Neuronal stem cell (in vitro differentiated cells): ENCODE data around the gene ADAT3.
A peak's percentile ranks its signal among the peaks of the same experiment; 100 is the strongest.
"Not testable (repeated sequence)": the region's sequence is repeated elsewhere in the genome, so short reads cannot be mapped to it uniquely, and the experiment has no call there.

Experiments
- DNase-seq: peaks from one replicate; pipeline ENCODE4 v3.0.0-alpha.2; 2013; ENCODE audit warnings: low spot score
- H2AFZ ChIP-seq: one replicate; pipeline ENCODE4 v1.6.1; 2013; ENCODE audit warnings: mild to moderate bottlenecking, low read length, inconsistent platforms
- H2AK5ac ChIP-seq: 2 replicates; pipeline ENCODE4 v1.6.1; 2013; ENCODE audit warnings: low read depth, mild to moderate bottlenecking, inconsistent platforms, low read length, moderate library complexity, mixed read lengths
- H2BK120ac ChIP-seq: 2 replicates; pipeline ENCODE4 v1.6.1; 2013; ENCODE audit warnings: low read depth, mild to moderate bottlenecking, inconsistent platforms, low read length, moderate library complexity, mixed read lengths
- H2BK12ac ChIP-seq: one replicate; pipeline ENCODE4 v1.6.1; 2013; ENCODE audit warnings: low read length, inconsistent platforms
- H2BK15ac ChIP-seq: 2 replicates; pipeline ENCODE4 v1.6.1; 2013; ENCODE audit warnings: mild to moderate bottlenecking, low read length, inconsistent platforms, mixed read lengths
- H2BK5ac ChIP-seq: one replicate; pipeline ENCODE4 v1.6.1; 2013; ENCODE audit warnings: inconsistent platforms, mild to moderate bottlenecking, low read length, moderate library complexity
- H3K14ac ChIP-seq: one replicate; pipeline ENCODE4 v1.6.1; 2013; ENCODE audit warnings: low read length, inconsistent platforms
- H3K18ac ChIP-seq: 2 replicates; pipeline ENCODE4 v1.6.1; 2013; ENCODE audit warnings: low read length, inconsistent platforms
- H3K23ac ChIP-seq: 2 replicates; pipeline ENCODE4 v1.6.1; 2013; ENCODE audit warnings: low read depth, mild to moderate bottlenecking, mixed read lengths, low read length, inconsistent platforms; ENCODE audit not compliant: poor library complexity
- H3K27ac ChIP-seq: replicated peaks from 3 replicates; pipeline ENCODE4 v1.5.1; 2013; ENCODE audit warnings: low read length, inconsistent platforms
- H3K27me3 ChIP-seq, 3 experiments: 2 replicates each; pipeline ENCODE4 v1.6.1; 2013; ENCODE audit warnings: low read length in 3 of 3, mild to moderate bottlenecking in 2 of 3, inconsistent platforms in 1 of 3, low read depth in 1 of 3, mixed read lengths in 1 of 3, moderate library complexity in 1 of 3; ENCODE audit not compliant: control insufficient read depth in 3 of 3, insufficient read depth in 3 of 3
- H3K36me3 ChIP-seq, 2 donors: replicated peaks in 1 of 2; 2 replicates each; pipeline ENCODE4 v1.6.1; 2013; ENCODE audit warnings: low read length in 2 of 2; ENCODE audit not compliant: control insufficient read depth in 2 of 2, insufficient read depth in 2 of 2
- H3K4ac ChIP-seq: 2 replicates; pipeline ENCODE4 v1.6.1; 2013; ENCODE audit warnings: inconsistent platforms, mild to moderate bottlenecking, low read length, moderate library complexity
- H3K4me1 ChIP-seq, 2 donors: 1 replicate in 1 of 2; 2 replicates in 1 of 2; pipeline ENCODE4 v1.6.1; 2013; ENCODE audit warnings: low read length in 2 of 2, low read depth in 1 of 2; ENCODE audit not compliant: control insufficient read depth in 2 of 2, insufficient read depth in 1 of 2
- H3K4me2 ChIP-seq: one replicate; pipeline ENCODE4 v1.6.1; 2013; ENCODE audit warnings: mild to moderate bottlenecking, low read length, inconsistent platforms; ENCODE audit not compliant: insufficient read depth, poor library complexity, severe bottlenecking
- H3K4me3 ChIP-seq, 2 donors: 2 replicates each; pipeline ENCODE4 v1.5.1; 2013; ENCODE audit warnings: low read length in 2 of 2, mild to moderate bottlenecking in 2 of 2, inconsistent platforms in 1 of 2, moderate library complexity in 1 of 2
- H3K79me1 ChIP-seq: one replicate; pipeline ENCODE4 v1.6.1; 2013; ENCODE audit warnings: low read depth, mild to moderate bottlenecking, inconsistent platforms, low read length, moderate library complexity
- H3K9ac ChIP-seq: one replicate; pipeline ENCODE4 v1.6.1; 2013; ENCODE audit warnings: mild to moderate bottlenecking, low read depth, low read length, inconsistent platforms; ENCODE audit not compliant: poor library complexity
- H3K9me3 ChIP-seq, 2 donors: replicated peaks in 1 of 2; 2 replicates each; pipeline versions ENCODE3 to v1.6.1; 2013; ENCODE audit warnings: low read length in 2 of 2, mild to moderate bottlenecking in 2 of 2, inconsistent platforms in 1 of 2, low read depth in 1 of 2, mixed read lengths in 1 of 2, moderate library complexity in 1 of 2; ENCODE audit not compliant: control insufficient read depth in 2 of 2, insufficient read depth in 1 of 2
- H4K8ac ChIP-seq: one replicate; pipeline ENCODE4 v1.6.1; 2013; ENCODE audit warnings: low read depth, mild to moderate bottlenecking, inconsistent platforms, low read length, moderate library complexity
- H4K91ac ChIP-seq: one replicate; pipeline ENCODE4 v1.6.1; 2013; ENCODE audit warnings: low read length, low read depth, mild to moderate bottlenecking, inconsistent platforms; ENCODE audit not compliant: poor library complexity
- WGBS, 2 donors: extraction: QIAGEN DNeasy Blood & Tissue Kit; methylation state at CpG; one replicate each; pipeline ENCODE4 v1.1.7; 2013; ENCODE audit warnings: missing lambda C conversion rate in 2 of 2, mixed read lengths in 1 of 2; ENCODE audit not compliant: insufficient read length in 2 of 2, insufficient replicate concordance in 1 of 2; ENCODE audit errors: extremely low coverage in 2 of 2; 5-methylcytosine and 5-hydroxymethylcytosine counted together

The ADAT3 gene

DNA sequence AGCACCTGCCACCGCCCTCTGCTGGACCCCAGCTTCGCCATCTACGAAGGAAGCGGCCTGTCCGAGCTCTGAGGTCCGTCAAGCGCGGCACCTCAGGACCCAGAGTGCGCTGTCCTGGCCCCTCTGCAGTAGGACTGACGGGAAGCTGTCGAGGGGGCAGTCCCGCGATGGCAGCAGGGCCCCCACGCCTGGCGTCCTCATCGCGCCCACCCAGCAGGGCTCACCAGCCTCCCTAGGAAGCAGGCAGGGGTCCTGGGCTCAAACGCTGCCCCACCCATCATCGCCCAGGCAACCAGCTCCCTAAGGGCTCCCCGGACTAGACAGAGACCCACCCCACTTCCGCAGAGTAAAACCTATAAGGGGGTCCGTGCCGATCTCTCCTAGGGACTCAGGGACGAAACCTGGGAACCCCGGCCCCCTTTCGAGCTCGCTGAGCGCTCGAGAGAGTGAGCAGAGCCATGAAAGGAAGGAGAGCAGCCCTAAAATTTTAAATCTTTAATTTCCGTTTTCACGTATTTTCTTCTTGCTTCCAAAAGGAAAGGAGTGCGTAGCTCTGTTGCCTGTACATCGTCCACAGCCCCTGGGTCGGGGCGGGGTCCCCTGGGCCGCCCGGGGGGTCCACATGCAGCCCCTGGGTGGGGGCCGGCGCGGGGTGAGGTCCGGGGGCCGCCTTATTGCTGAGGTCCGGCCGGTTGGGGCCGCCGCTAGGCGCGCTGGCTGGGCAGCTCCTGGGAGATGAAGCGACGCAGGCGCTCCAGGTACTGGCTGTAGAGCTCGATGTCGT is 28.5 kb upstream of the ADAT3 start:
- not testable (repeated sequence) for H3K9me3 ChIP-seq, DNase-seq, H3K27me3 ChIP-seq
- Histone ChIP-seq H3K27ac (peak overlapping the region; percentile 72), H2AFZ (peak overlapping the region; percentile 97), H3K36me3 (peaks cover 0 to 19% of the 10 kb centered on the region in 2 donors), H3K9ac (peak overlapping the region; percentile 95), H4K91ac (peak overlapping the region; percentile 85), H3K14ac (peak overlapping the region; percentile 99), H3K4me2 (peak overlapping the region; percentile 94), H2AK5ac (peak overlapping the region; percentile 95), H3K18ac (peak overlapping the region; percentile 98), H3K4me1 (peaks cover 8 to 22% of the 10 kb centered on the region in 2 donors), H2BK5ac (peak overlapping the region; percentile 98), H3K79me1 (peaks cover 15% of the 10 kb centered on the region), H4K8ac (peak overlapping the region; percentile 72), H3K4me3 (peak overlapping the region; percentile 93 to 94), H3K23ac (peak overlapping the region; percentile 99), H2BK12ac (peak overlapping the region; percentile 90), H2BK15ac (peak overlapping the region; percentile 97), H3K4ac (peak overlapping the region; percentile 97), H2BK120ac (peak overlapping the region; percentile 94)
- no CpG with 5 or more reads among the region's 53 CpGs for WGBS, 2 donors

DNA sequence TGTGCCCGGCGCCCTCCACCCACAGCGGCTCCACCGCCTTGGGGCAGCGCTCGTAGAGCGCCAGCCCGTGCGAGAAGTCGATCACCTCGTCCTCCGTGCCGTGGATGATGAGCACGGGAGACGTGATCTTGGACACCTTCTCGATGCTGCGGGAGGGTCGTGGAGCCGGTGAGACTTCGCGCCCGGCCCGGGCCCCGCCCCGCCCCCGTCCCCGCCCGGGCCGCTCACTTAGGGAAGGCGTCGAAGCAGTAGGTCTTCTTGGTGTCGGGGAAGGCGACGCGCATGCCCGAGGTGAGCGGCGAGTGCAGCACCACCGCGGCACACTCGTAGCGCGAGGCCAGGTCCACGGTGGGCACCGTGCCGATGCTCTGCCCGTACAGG is 27.9 kb upstream of the ADAT3 start:
- H3K36me3 ChIP-seq = peaks cover 0 to 19% of the 10 kb centered on the region in 2 donors
- no CpG with 5 or more reads among the region's 47 CpGs for WGBS, 2 donors
- not testable (repeated sequence) for DNase-seq, H4K8ac ChIP-seq, H3K4me3 ChIP-seq, H3K23ac ChIP-seq, H2BK5ac ChIP-seq, H3K14ac ChIP-seq, H3K27me3 ChIP-seq, H2BK12ac ChIP-seq, H2BK120ac ChIP-seq, H3K9me3 ChIP-seq, H2AFZ ChIP-seq, H2AK5ac ChIP-seq, H3K18ac ChIP-seq, H3K9ac ChIP-seq, H2BK15ac ChIP-seq, H3K4ac ChIP-seq, H4K91ac ChIP-seq, H3K27ac ChIP-seq
- peak overlapping the region; percentile 25 for H3K4me2 ChIP-seq
- peaks cover 20% of the 10 kb centered on the region for H3K79me1 ChIP-seq
- peaks cover 8 to 25% of the 10 kb centered on the region in 2 donors for H3K4me1 ChIP-seq

DNA sequence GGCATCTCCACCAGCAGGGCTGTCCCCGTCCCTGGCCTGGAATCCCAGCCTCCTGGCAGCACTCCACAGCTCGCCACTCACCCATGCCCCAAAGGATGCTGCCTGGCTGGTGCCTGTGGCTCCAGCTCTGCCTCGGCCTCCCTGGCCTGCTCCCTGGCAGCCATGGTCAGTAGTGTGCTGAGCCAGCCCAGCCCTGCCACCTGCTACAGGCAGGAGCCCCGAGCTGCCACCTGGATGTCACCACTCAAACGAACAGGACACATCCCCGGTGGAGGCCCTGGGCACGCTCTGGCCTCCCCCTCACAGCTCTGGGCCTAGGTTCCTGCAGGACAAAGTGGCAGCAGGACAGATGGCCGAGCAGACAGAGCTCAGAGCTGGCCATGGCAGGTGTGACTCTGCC is 26.6 kb upstream of the ADAT3 start:
- not testable (repeated sequence) for H2BK5ac ChIP-seq, H3K9me3 ChIP-seq, H3K27me3 ChIP-seq, H2BK120ac ChIP-seq, H2BK15ac ChIP-seq, H3K4ac ChIP-seq, DNase-seq, H3K4me3 ChIP-seq, H4K91ac ChIP-seq, H3K14ac ChIP-seq, H3K36me3 ChIP-seq, H3K27ac ChIP-seq, H2AFZ ChIP-seq, H3K9ac ChIP-seq, H2BK12ac ChIP-seq, H3K18ac ChIP-seq, H4K8ac ChIP-seq, H3K4me2 ChIP-seq, H2AK5ac ChIP-seq, H3K23ac ChIP-seq
- WGBS, 2 donors = no CpG with 5 or more reads among the region's 8 CpGs
- H3K4me1 ChIP-seq = peaks cover 13 to 38% of the 10 kb centered on the region in 2 donors
- peaks cover 18% of the 10 kb centered on the region for H3K79me1 ChIP-seq

- not testable (repeated sequence) for H2BK120ac ChIP-seq, H4K8ac ChIP-seq, H2AFZ ChIP-seq, H3K4ac ChIP-seq, H2AK5ac ChIP-seq, H2BK5ac ChIP-seq, H3K23ac ChIP-seq, H3K14ac ChIP-seq, H3K4me3 ChIP-seq, H3K18ac ChIP-seq, H3K36me3 ChIP-seq, H2BK12ac ChIP-seq, H2BK15ac ChIP-seq, H3K27ac ChIP-seq, H4K91ac ChIP-seq, DNase-seq, H3K27me3 ChIP-seq, H3K4me2 ChIP-seq, H3K9me3 ChIP-seq
- H3K79me1 ChIP-seq = peaks cover 22% of the 10 kb centered on the region
- H3K9ac ChIP-seq = peak overlapping the region; percentile 63
- WGBS, 2 donors = no CpG with 5 or more reads among the region's 17 CpGs
- H3K4me1 ChIP-seq = peaks cover 20 to 38% of the 10 kb centered on the region in 2 donors
Measured at GRCh38 chr19:1879982-1880381, 25.2 kb upstream of the ADAT3 start.
